SK-N-SH (cell line): ENCODE data around the gene DOHH. TPM values are rescaled to one million over a fixed set of nuclear protein-coding genes. Genes with fewer than 3 reads are reported as not detected.

ENCODE experiments used
- CTCF ChIA-PET: fragments of 300-600, 350-600 bp; formaldehyde crosslinking; extraction: SDS; loops from one replicate; lab custom pipeline; 2021; lab: Yijun Ruan, JAX
- POLR2A ChIA-PET: fragments of 350-600 bp; sonication (Branson Sonifier 250); formaldehyde crosslinking; extraction: SDS; loops from one replicate; lab custom pipeline; 2020; ENCODE audit warnings: antibody characterized with exemption, inconsistent platforms; lab: Yijun Ruan, JAX
- DNase-seq: peaks from one replicate; pipeline ENCODE4 v3.0.0; 2012
- H2AFZ ChIP-seq: fragments of 200-600 bp; sonication (generic); 2 replicates; pipeline ENCODE4 v1.8.1; 2016; ENCODE audit warnings: antibody characterized with exemption, mild to moderate bottlenecking, low read depth
- H3F3A ChIP-seq: fragments of 200-600 bp; sonication (generic); replicated peaks from 2 replicates; pipeline ENCODE3; 2016; ENCODE audit warnings: antibody characterized with exemption, mild to moderate bottlenecking; ENCODE audit not compliant: insufficient read depth
- H3K27ac ChIP-seq, 2 experiments: fragments of 200-500 bp in 1 of 2; fragments of 200-600 bp in 1 of 2; sonication (Bioruptor generic) in 1 of 2; sonication (generic), shearing (Covaris generic) in 1 of 2; 2 replicates each; pipeline versions ENCODE4 v1.5.1 to v1.6.1; 2014 to 2016; ENCODE audit warnings: low read depth in 2 of 2, inconsistent platforms in 1 of 2, low read length in 1 of 2, mild to moderate bottlenecking in 1 of 2, mixed read lengths in 1 of 2
- H3K27me3 ChIP-seq: fragments of 200-600 bp; sonication (generic), shearing (Covaris generic); 2 replicates; pipeline ENCODE4 v1.6.1; 2016; ENCODE audit warnings: mixed run types; ENCODE audit not compliant: insufficient read depth
- H3K36me3 ChIP-seq, 2 experiments: fragments of 200-500 bp in 1 of 2; fragments of 200-600 bp in 1 of 2; sonication (Bioruptor generic) in 1 of 2; sonication (generic) in 1 of 2; replicated peaks in 1 of 2; 2 replicates each; pipeline versions ENCODE3 to v1.5.1; 2014 to 2016; ENCODE audit warnings: low read length in 1 of 2, mild to moderate bottlenecking in 1 of 2; ENCODE audit not compliant: insufficient read depth in 2 of 2, control insufficient read depth in 1 of 2
- H3K4me1 ChIP-seq, 2 experiments: fragments of 200-500 bp in 1 of 2; fragments of 200-600 bp in 1 of 2; sonication (Bioruptor generic) in 1 of 2; sonication (generic), shearing (Covaris generic) in 1 of 2; 2 replicates each; pipeline versions ENCODE4 v1.5.1 to v1.6.1; 2014 to 2016; ENCODE audit warnings: low read depth in 1 of 2, low read length in 1 of 2, mixed run types in 1 of 2; ENCODE audit not compliant: insufficient read depth in 2 of 2, control insufficient read depth in 1 of 2
- H3K4me2 ChIP-seq: fragments of 200-600 bp; sonication (generic), shearing (Covaris generic); 2 replicates; pipeline ENCODE4 v1.6.1; 2017; ENCODE audit warnings: mixed run types
- H3K4me3 ChIP-seq, 2 experiments: fragments of 200-500 bp in 1 of 2; fragments of 200-600 bp in 1 of 2; sonication (Bioruptor generic) in 1 of 2; sonication (generic), shearing (Covaris generic) in 1 of 2; 2 replicates each; pipeline versions ENCODE4 v1.5.1 to v1.8.1; 2014 to 2016; ENCODE audit warnings: low read depth in 2 of 2, inconsistent platforms in 1 of 2, low read length in 1 of 2, mild to moderate bottlenecking in 1 of 2, mixed read lengths in 1 of 2, moderate library complexity in 1 of 2
- H3K79me2 ChIP-seq: fragments of 200-600 bp; sonication (generic); 2 replicates; pipeline ENCODE4 v1.8.1; 2017; ENCODE audit warnings: mild to moderate bottlenecking; ENCODE audit not compliant: insufficient read depth
- H3K9ac ChIP-seq: fragments of 200-600 bp; sonication (generic); 2 replicates; pipeline ENCODE4 v1.6.1; 2017; ENCODE audit warnings: mixed run types
- H3K9me2 ChIP-seq: fragments of 200-600 bp; sonication (generic); 2 replicates; pipeline ENCODE4 v1.6.1; 2017; ENCODE audit warnings: mixed run types
- H3K9me3 ChIP-seq: fragments of 200-600 bp; sonication (generic); 2 replicates; pipeline ENCODE4 v1.6.1; 2017; ENCODE audit warnings: mixed run types, mild to moderate bottlenecking, moderate library complexity
- H4K20me1 ChIP-seq: fragments of 200-600 bp; sonication (generic); 2 replicates; pipeline ENCODE4 v1.6.1; 2017; ENCODE audit warnings: mild to moderate bottlenecking, mixed run types; ENCODE audit not compliant: insufficient read depth
- EP300 ChIP-seq, 2 experiments: IDR thresholded peaks; 2 replicates each; pipeline versions ENCODE4 v1.4.0 to v1.6.1; 2012; ENCODE audit warnings: borderline replicate concordance in 1 of 2, low read depth in 1 of 2, low read length in 1 of 2
- EZH2phosphoT487 ChIP-seq: fragments of 200-600 bp; sonication (generic); IDR thresholded peaks from 2 replicates; pipeline ENCODE4 v1.6.1; 2017; ENCODE audit warnings: low read depth, mixed run types, mild to moderate bottlenecking, antibody characterized with exemption, moderate library complexity, borderline replicate concordance
- FOXJ3 ChIP-seq: sonication (generic); formaldehyde crosslinking; IDR thresholded peaks from 2 replicates; pipeline ENCODE4 v1.5.1; 2020; ENCODE audit warnings: mild to moderate bottlenecking, missing genetic modification reagents
- FOXM1 ChIP-seq: IDR thresholded peaks from 2 replicates; pipeline ENCODE4 v1.4.0; 2012; ENCODE audit warnings: low read depth, mild to moderate bottlenecking
- GABPA ChIP-seq: IDR thresholded peaks from 2 replicates; pipeline ENCODE4 v1.4.0; 2012; ENCODE audit warnings: low read depth, mild to moderate bottlenecking
- IRF3 ChIP-seq: fragments of 150-350 bp; IDR thresholded peaks from 2 replicates; pipeline ENCODE4 v1.6.1; 2016; ENCODE audit warnings: mild to moderate bottlenecking, low read depth, low read length
- RCOR1 ChIP-seq: fragments of 150-350 bp; IDR thresholded peaks from 2 replicates; pipeline ENCODE4 v1.6.1; 2017; ENCODE audit warnings: antibody characterized with exemption, low read length
- RFX5 ChIP-seq: IDR thresholded peaks from 2 replicates; pipeline ENCODE4 v1.6.1; 2012; ENCODE audit warnings: mild to moderate bottlenecking, improper control_type of control experiment, low read length
- TAF1 ChIP-seq: IDR thresholded peaks from 2 replicates; pipeline ENCODE4 v1.6.1; 2012; ENCODE audit warnings: low read depth, mild to moderate bottlenecking, low read length, moderate library complexity, borderline replicate concordance
- TCF12 ChIP-seq: IDR thresholded peaks from 2 replicates; pipeline ENCODE4 v1.4.0; 2012
- USF2 ChIP-seq: fragments of 150-350 bp; IDR thresholded peaks from 2 replicates; pipeline ENCODE4 v1.6.1; 2017; ENCODE audit warnings: antibody characterized with exemption, low read length, low read depth, borderline replicate concordance
- YY1 ChIP-seq: IDR thresholded peaks from 2 replicates; pipeline ENCODE4 v1.4.0; 2012; ENCODE audit warnings: low read depth, mild to moderate bottlenecking
- ZBTB33 ChIP-seq: IDR thresholded peaks from 2 replicates; pipeline ENCODE4 v1.4.0; 2012; ENCODE audit warnings: low read depth, borderline replicate concordance
- WGBS: methylation state at CpG from one replicate; pipeline ENCODE4 v1.1.6; 2017; ENCODE audit warnings: low lambda C conversion rate; 5-methylcytosine and 5-hydroxymethylcytosine counted together
- polyA plus RNA-seq, 3 experiments: library from polyadenylated mRNA; depleted of rRNA; stranded (reverse); fragments of >200 nt; gene quantifications; 2 replicates each; pipeline ENCODE4 v1.2.3, GENCODE V29; 2012
- TF ChIP-seq, protein P1 (sequence below): IDR thresholded peaks from 2 replicates; pipeline ENCODE4 v1.4.0; 2012; ENCODE audit warnings: low read depth, borderline replicate concordance

DOHH gene
- polyA plus RNA-seq, 1 of the 3 experiments (the other 2 are of a cell fraction), result 14.3 TPM

DNA sequence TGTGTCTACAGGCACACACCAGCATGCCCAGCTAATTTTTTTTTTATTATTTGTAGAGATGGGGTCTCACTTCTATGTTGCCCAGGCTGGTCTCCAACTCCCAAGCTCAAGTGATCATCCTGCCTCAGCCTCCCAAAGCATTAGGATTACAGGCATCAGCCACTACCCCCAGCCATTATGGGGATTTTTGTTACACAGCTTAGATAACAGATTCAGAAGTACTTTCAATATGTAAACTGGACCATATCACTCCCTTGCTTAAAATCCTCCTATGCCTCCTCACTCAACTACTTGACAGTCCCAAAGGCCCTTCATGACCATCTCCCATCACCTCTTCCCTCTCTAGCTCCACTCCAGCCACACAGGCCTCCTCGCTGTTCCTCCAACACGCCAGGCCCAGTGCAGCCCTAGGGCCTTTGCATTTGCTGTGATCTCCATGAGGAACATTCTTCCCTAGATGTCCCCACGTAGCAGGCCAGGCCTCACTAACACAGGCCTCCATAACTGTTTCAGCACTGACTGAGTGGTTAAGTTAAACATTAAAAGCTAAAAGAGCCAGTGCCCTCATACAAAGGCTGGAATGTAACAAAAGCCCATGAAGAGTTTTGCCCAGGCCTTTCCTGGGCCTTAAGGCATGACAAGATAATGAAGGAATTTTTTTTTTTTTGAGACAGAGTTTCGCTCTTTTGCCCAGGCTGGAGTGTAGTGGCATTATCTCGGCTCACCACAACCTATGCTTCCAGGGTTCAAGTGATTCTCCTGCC is 2.5 kb downstream of the DOHH start:
- Histone ChIP-seq H3K36me3 (peaks cover 9 to 11% of the 10 kb centered on the region in 2 experiments), H3K27ac (no peak overlapping the region), H4K20me1 (no peaks in the 10 kb centered on the region), H3K4me2 (no peak overlapping the region), H3K27me3 (no peaks in the 10 kb centered on the region), H3F3A (peaks cover 4% of the 10 kb centered on the region), H2AFZ (no peak overlapping the region), H3K79me2 (peaks cover 32% of the 10 kb centered on the region), H3K4me1 (peaks cover 8 to 9% of the 10 kb centered on the region in 2 experiments; a peak in 2 of 4 replicates), H3K9me3 (no peaks in the 10 kb centered on the region), H3K4me3 (no peak overlapping the region), H3K9me2 (no peaks in the 10 kb centered on the region), H3K9ac (no peak overlapping the region)
- TF ChIP-seq GABPA, result no peak
- no peak for TF ChIP-seq IRF3
- TF ChIP-seq TCF12, result no peak
- TF ChIP-seq ZBTB33, result no peak
- WGBS, result 93% methylated on average over 5 of the region's 5 CpGs
- ChIA-PET POLR2A (no interaction called here), CTCF (interaction anchor here (2.1 kb wide), 1 partner anchor 13 kb away, joined by 9 read pairs; no protein-coding TSS in a partner anchor)
- DNase-seq, result no peak

DNA sequence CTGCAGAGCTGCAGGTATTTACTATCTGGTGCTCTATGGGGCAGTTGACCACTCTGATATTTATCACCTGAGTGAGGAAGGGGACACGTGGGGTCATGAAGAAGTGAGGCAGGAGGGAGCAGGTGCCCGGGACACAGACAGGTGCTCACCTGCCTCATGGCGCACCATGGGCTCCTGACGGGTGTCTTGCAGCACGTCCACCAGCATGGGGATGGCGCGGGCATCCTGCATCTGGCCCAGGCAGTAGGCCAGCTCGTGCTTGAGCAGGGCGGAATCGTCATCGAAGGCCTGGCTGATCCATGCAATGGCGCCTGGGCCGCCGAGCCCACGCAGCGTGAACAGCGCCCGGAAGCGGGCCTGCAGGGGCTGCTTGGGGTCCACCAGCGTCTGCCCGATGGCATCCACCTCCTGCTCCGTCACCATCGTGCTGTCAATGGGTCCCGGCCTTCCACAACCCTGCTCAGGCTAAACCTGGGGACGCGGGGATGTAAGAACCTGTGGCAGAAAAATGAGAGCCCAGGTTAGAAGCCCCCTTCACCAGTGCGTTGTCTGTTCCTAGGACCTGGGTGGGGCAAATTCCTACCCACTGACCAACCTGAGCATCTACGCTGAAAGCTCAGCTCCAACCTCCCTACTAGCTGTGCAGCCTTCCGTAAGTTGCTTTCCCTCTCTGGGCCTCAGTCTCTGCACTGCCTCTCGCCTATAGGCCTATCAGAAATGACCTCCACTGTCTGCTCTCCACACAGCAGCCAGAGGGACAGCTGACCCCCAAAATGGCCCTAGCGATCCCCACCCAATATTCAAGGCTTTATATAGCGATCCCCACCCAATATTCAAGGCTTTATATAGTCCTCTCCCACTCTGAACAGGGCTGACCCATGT is 3.8 kb downstream of the DOHH start:
- over 99% methylated on average over 13 of the region's 32 CpGs for WGBS
- CTCF ChIA-PET, result interaction anchor here (2.1 kb wide), 1 partner anchor 11 kb away, joined by 9 read pairs; no protein-coding TSS in a partner anchor
- no peak overlapping the region for H2AFZ ChIP-seq
- TF ChIP-seq TAF1, result no peak
- no peak for TF ChIP-seq EZH2phosphoT487
- no peak for TF ChIP-seq RFX5
- no peak for TF ChIP-seq IRF3
- TF ChIP-seq, protein P1, sequence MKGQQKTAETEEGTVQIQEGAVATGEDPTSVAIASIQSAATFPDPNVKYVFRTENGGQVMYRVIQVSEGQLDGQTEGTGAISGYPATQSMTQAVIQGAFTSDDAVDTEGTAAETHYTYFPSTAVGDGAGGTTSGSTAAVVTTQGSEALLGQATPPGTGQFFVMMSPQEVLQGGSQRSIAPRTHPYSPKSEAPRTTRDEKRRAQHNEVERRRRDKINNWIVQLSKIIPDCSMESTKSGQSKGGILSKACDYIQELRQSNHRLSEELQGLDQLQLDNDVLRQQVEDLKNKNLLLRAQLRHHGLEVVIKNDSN, result no peak
- no peak for TF ChIP-seq YY1
- no peak for TF ChIP-seq USF2
- no peak for TF ChIP-seq FOXJ3 (CRISPR knock-in tag)
- no peak for TF ChIP-seq TCF12
- TF ChIP-seq EP300 (IDR thresholded peaks at IDR 0.05; ENCODE audit: borderline replicate concordance in 1 of 2, low read depth in 1 of 2, low read length in 1 of 2), result no peak
- no peak for TF ChIP-seq FOXM1
- TF ChIP-seq RCOR1, result no peak

More for the DNA sequence above, 3.8 kb downstream of the DOHH start:
- Histone ChIP-seq H3K9ac (no peak overlapping the region), H4K20me1 (no peaks in the 10 kb centered on the region), H3K79me2 (peaks cover 32% of the 10 kb centered on the region), H3K4me1 (peaks cover 8 to 9% of the 10 kb centered on the region in 2 experiments; a peak in 2 of 4 replicates), H3K4me2 (no peak overlapping the region), H3K9me3 (no peaks in the 10 kb centered on the region), H3K36me3 (peaks cover 11 to 22% of the 10 kb centered on the region in 2 experiments), H3K27ac (no peak overlapping the region), H3F3A (peaks cover 4% of the 10 kb centered on the region), H3K27me3 (no peaks in the 10 kb centered on the region), H3K9me2 (no peaks in the 10 kb centered on the region), H3K4me3 (no peak overlapping the region)
- DNase-seq, result no peak
- POLR2A ChIA-PET, result no interaction called here
